ENCODE measurements around the gene TRIM29. TPM values are rescaled to one million over a fixed set of nuclear protein-coding genes. Genes with fewer than 3 reads are reported as not detected.

Gene TRIM29
- total RNA-seq, 1 donor from 2014 or later: 56.7 TPM

DNA sequence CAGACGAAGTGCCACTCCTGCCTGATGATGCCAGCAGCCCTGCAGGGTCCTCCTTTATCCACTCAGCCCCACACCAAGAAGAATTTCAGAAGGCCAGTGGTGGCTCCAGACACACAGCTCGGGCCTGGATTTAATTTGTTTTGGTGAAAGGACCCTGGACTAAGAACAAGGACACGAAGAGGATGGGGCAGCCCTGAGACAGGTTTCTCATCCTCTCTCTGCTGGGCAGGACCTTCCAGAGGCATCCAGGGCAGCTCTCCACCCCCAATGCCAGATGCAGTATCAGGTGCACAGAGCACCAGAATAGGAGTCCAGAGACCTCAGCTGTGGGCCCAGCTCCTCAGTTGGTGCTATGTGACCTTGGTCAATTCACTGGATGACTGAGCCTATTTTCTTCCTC lies 72.0 kb downstream of the TRIM29 start:
- peak; percentile 27 for DNase-seq (ENCODE audit: extremely low spot score, unreplicated experiment)
- no peak overlapping the region for H3K4me3 Mint-ChIP-seq
- peaks cover 30% of the 10 kb centered on the region for H3K4me1 Mint-ChIP-seq (ENCODE audit: unreplicated experiment)

DNA sequence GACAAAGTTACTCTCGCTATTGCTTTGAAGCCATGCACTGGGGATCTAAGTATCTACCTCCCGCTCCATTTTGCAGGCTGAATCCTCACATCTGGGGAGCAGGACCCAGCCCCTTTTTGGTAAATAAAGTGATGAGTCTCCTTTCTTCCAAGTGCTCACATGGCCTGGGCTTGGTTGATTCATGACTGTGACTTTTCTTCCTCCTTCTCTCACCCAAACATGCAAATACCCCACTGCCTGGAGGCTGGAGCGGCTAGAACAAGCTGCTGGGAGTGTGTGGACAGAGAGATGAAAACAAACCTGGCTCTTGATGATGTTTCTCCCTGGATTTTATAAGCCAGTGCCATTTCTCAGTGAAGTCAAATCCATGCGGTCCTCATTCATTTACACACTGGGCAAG lies 72.7 kb downstream of the TRIM29 start:
- peak overlapping the region; percentile 36 for H3K4me3 Mint-ChIP-seq
- H3K27ac Mint-ChIP-seq: peak overlapping the region; percentile 84
- peak; percentile 27 for DNase-seq (ENCODE audit: extremely low spot score, unreplicated experiment)
- H3K27me3 Mint-ChIP-seq: peaks cover 3% of the 10 kb centered on the region
- no peaks in the 10 kb centered on the region for H3K36me3 Mint-ChIP-seq
- TF ChIP-seq, protein P1, sequence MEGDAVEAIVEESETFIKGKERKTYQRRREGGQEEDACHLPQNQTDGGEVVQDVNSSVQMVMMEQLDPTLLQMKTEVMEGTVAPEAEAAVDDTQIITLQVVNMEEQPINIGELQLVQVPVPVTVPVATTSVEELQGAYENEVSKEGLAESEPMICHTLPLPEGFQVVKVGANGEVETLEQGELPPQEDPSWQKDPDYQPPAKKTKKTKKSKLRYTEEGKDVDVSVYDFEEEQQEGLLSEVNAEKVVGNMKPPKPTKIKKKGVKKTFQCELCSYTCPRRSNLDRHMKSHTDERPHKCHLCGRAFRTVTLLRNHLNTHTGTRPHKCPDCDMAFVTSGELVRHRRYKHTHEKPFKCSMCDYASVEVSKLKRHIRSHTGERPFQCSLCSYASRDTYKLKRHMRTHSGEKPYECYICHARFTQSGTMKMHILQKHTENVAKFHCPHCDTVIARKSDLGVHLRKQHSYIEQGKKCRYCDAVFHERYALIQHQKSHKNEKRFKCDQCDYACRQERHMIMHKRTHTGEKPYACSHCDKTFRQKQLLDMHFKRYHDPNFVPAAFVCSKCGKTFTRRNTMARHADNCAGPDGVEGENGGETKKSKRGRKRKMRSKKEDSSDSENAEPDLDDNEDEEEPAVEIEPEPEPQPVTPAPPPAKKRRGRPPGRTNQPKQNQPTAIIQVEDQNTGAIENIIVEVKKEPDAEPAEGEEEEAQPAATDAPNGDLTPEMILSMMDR (conservative IDR thresholded peaks at IDR 0.05): no peak
- no peaks in the 10 kb centered on the region for H3K9me3 Mint-ChIP-seq
- H3K4me1 Mint-ChIP-seq (ENCODE audit: unreplicated experiment): peaks cover 30% of the 10 kb centered on the region

More for the DNA sequence above, 72.0 kb downstream of the TRIM29 start:
- Mint-ChIP-seq H3K27ac (peak overlapping the region; percentile 48), H3K27me3 (peaks cover 3% of the 10 kb centered on the region), H3K9me3 (no peaks in the 10 kb centered on the region), H3K36me3 (no peaks in the 10 kb centered on the region)
- TF ChIP-seq, protein P1 (conservative IDR thresholded peaks at IDR 0.05): no peak

DNA sequence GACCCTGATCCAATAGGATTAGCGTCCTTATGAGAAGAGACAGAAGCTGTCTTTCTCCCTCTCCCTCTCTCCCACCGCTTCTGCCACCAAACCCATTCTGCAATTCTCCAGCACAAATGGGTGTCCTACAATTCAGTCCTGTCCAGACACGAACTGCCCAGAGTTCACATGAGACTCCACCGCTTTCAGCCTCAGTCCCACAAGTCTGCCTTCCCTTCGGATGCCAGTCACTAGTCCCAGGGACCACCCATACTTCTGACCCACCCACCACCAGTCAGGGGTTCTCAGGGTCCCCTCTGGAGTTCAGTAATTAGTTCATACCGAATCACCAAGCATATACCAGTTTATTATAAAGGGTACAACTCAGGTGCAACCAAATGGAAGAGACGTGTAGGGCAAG lies 73.6 kb downstream of the TRIM29 start:
- H3K4me1 Mint-ChIP-seq (ENCODE audit: unreplicated experiment): peaks cover 30% of the 10 kb centered on the region
- peak overlapping the region; percentile 33 for H3K4me3 Mint-ChIP-seq
- peaks cover 3% of the 10 kb centered on the region for H3K27me3 Mint-ChIP-seq
- DNase-seq (ENCODE audit: extremely low spot score, unreplicated experiment): peak; percentile 34
- H3K9me3 Mint-ChIP-seq: no peaks in the 10 kb centered on the region
- TF ChIP-seq, protein P1 (conservative IDR thresholded peaks at IDR 0.05): no peak
- no peaks in the 10 kb centered on the region for H3K36me3 Mint-ChIP-seq
- H3K27ac Mint-ChIP-seq: peak overlapping the region; percentile 84

DNA sequence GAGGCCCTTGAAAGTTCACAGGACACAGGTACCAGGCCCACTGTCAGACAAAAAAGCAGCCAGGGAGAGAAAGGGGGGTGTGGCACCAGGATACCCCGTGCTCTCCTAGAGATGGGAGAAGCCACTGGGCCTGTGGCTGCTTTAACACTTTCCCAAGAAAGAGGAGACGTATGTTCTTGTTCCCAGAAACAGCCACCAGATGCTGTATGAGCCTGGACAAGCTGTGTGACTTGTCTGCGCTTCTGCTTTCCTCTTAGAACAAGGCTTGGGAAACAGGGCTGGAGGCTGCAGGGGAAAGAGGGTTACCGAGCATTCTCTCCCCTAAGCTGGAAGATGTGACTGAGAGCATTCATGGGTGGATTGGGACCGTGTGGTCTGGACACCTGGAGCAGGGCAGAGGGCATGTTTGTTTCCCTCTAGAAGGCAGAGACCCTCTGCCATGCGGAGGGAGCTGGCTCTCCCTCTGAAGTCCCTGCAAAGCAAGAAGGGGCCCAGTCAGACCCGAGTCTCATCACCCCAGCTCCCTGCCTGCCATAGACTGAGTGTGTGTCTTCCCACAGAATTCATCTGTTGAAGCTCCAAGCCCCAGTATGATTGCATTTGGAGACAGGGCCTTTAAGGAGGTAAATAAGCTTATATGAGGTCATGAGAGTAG lies 74.1 kb downstream of the TRIM29 start:
- DNase-seq (ENCODE audit: extremely low spot score, unreplicated experiment): peak; percentile 57
- Mint-ChIP-seq H3K27ac (peak overlapping the region; percentile 84), H3K4me1 (ENCODE audit: unreplicated experiment) (peaks cover 30% of the 10 kb centered on the region), H3K36me3 (no peaks in the 10 kb centered on the region), H3K27me3 (peaks cover 3% of the 10 kb centered on the region), H3K9me3 (no peaks in the 10 kb centered on the region), H3K4me3 (no peak overlapping the region)
- TF ChIP-seq, protein P1 (conservative IDR thresholded peaks at IDR 0.05): no peak

DNA sequence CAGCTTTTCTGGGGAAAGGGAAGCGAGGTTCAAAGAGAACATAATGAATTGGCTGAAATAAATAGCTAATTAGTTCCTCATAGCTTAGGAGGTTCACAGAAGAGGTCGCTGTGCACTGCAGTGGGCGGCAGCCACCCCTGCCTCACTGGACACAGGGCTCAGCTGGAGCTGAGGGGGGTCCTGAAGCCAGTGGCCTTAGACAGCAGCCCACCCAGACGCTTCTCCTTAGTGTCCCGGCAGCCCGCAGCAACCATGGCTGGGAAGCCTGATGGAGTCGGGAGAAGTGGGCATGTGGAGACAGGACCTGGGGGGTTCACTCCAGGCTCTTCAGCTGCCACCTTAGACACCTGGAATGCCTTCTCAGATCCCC lies 75.4 kb downstream of the TRIM29 start:
- peaks cover 3% of the 10 kb centered on the region for H3K27me3 Mint-ChIP-seq
- no peak overlapping the region for H3K4me3 Mint-ChIP-seq
- peak overlapping the region; percentile 90 for H3K27ac Mint-ChIP-seq
- H3K9me3 Mint-ChIP-seq: no peaks in the 10 kb centered on the region
- no peaks in the 10 kb centered on the region for H3K36me3 Mint-ChIP-seq
- TF ChIP-seq, protein P1 (conservative IDR thresholded peaks at IDR 0.05): no peak
- DNase-seq (ENCODE audit: extremely low spot score, unreplicated experiment): peak; percentile 65
- H3K4me1 Mint-ChIP-seq (ENCODE audit: unreplicated experiment): peaks cover 20% of the 10 kb centered on the region

Measured in type B pancreatic cell (in vitro differentiated cells).